Measurements from ENCODE around the gene LCMT2.

DNA sequence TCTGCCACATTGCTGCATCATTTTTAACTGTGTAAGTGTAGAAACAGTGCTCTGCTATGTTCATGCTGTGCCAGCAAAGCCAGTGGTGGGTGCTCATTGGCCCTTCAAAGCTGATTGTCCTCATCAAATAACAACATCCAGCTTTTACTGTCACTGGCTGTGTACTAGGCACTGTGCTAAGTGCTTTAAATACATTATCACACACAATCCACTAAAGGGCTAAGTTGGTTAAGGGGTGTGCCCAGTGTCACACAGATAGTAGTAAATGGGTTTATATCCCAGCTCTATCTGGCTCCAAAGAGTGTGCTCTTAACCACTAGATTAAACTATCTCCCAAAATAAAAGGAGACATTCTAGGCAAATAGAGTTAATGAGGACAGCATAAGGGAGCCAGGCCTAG, 48.2 kb upstream of the LCMT2 start:
- TF ChIP-seq, protein P1, sequence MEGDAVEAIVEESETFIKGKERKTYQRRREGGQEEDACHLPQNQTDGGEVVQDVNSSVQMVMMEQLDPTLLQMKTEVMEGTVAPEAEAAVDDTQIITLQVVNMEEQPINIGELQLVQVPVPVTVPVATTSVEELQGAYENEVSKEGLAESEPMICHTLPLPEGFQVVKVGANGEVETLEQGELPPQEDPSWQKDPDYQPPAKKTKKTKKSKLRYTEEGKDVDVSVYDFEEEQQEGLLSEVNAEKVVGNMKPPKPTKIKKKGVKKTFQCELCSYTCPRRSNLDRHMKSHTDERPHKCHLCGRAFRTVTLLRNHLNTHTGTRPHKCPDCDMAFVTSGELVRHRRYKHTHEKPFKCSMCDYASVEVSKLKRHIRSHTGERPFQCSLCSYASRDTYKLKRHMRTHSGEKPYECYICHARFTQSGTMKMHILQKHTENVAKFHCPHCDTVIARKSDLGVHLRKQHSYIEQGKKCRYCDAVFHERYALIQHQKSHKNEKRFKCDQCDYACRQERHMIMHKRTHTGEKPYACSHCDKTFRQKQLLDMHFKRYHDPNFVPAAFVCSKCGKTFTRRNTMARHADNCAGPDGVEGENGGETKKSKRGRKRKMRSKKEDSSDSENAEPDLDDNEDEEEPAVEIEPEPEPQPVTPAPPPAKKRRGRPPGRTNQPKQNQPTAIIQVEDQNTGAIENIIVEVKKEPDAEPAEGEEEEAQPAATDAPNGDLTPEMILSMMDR (IDR thresholded peaks at IDR 0.05): no peak
- TF ChIP-seq ZFX (IDR thresholded peaks at IDR 0.05; ENCODE audit: borderline replicate concordance): no peak

Measured in 22Rv1 (cell line).